GM18870 (cell line): ENCODE data around the gene HTR3B.
"Not testable (repeated sequence)": the region's sequence is repeated elsewhere in the genome, so short reads cannot be mapped to it uniquely, and the experiment has no call there.

Source experiments
- ATAC-seq: cut with Tn5 transposase; IDR thresholded peaks from one replicate; pipeline ENCODE4 v1.9.1; 2021; ENCODE audit warnings: moderate library complexity; ENCODE audit not compliant: unreplicated experiment

Gene HTR3B

DNA sequence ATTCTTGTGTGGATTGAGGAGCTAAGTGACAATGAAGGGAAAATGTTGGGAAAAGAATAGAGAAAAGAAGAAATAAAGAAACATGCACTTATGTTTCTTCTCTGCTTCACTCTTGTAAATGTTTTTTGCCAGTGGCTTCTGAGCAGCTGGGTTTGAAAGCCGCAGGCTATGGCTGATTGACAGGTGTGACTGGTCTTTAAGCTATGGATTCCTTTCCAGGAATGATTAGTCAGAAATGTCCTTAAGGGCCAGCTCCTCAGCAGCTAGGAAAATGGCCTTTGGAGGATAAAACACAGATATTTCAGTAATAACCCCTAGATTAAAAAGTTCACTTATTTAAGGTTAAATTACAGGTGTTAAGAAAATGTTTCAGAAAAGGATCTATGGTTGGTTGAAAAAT, 22.7 kb upstream of the HTR3B start:
- ATAC-seq = no peak

DNA sequence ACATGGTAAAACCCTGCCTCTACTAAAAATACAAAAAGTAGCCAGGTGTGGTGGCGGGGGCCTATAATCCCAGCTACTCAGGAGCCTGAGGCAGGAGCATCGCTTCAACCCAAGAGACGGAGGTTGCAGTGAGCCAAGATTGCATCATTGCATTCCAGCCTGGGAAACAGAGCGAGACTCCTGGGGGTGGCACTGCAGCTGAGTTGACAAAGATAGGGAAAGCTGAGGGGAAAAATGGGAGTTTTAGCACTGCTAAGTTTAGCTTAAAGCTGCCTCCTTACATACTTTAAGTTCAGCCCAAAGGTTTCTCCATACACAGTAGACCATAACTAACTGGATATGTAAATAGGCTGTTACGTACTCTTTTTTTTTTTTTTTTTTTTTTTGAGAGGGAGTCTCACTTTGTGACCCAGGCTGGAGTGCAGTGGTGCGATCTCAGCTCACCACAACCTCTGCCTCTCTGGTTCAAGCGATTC, 20.2 kb upstream of the HTR3B start:
- no peak for ATAC-seq

DNA sequence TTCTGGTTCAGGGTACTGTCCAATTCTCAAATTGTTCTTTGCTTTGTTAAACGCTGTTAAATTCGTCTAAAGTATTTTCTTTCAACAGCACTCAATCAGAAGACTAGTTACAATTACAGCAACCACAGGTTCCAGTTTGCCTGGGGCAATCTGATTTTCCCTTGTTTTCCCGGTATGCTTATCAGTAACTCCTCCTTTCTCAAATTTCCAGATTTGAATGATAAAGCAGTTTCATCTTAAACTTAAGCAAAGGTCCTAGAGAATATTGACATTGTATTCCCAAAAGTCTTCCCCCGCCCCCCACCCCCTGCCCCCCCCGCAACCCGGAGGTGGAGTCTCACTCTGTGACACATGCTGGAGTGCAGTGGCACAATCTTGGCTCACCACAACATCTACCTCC, 18.7 kb upstream of the HTR3B start:
- no peak for ATAC-seq

DNA sequence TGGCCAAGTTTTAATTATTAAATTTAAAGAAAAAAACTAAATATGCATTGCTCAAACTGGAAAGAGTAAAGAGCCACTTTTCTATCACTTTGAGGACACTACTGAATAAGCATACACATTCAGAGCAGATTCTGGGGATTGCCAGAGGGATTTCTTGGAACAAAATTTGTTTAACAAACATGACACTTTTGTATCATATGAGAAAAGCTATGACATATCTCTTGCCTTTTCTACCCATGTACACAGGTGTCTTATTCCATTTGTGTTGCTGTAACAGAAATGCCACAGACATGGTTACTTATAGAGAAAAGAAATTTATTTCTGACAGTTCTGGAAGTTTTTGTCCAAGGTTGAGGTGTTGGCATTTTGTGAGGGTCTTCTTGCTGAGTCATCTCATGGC, 15.7 kb upstream of the HTR3B start:
- ATAC-seq = no peak

DNA sequence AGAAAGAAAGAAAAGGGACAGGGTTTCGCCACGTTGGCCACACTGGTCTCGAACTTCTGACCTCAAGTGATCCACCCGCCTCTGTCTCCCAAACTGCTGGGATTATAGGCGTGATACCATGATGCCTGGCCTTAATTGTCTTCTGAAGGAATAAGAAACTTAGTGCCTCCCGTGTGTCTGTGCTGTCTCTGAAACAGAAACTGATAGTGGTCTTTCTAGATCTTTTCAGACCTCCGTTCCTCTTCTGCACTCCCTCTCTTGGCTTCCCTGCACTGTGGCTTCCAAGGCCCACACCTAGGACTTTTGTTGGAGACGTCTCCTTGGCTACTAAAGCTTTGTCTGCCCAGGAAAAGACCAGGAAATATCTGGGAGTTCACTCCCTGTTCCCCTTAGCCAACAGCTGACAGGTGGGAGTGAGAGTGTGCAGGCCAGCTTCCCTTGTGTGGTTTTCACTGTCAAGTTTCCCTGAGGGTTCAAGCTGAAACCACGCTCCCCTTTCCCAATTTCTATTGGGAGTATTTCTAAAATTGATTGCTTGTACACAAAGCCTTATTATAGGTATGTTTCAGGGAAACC, 10.1 kb upstream of the HTR3B start:
- ATAC-seq = no peak

DNA sequence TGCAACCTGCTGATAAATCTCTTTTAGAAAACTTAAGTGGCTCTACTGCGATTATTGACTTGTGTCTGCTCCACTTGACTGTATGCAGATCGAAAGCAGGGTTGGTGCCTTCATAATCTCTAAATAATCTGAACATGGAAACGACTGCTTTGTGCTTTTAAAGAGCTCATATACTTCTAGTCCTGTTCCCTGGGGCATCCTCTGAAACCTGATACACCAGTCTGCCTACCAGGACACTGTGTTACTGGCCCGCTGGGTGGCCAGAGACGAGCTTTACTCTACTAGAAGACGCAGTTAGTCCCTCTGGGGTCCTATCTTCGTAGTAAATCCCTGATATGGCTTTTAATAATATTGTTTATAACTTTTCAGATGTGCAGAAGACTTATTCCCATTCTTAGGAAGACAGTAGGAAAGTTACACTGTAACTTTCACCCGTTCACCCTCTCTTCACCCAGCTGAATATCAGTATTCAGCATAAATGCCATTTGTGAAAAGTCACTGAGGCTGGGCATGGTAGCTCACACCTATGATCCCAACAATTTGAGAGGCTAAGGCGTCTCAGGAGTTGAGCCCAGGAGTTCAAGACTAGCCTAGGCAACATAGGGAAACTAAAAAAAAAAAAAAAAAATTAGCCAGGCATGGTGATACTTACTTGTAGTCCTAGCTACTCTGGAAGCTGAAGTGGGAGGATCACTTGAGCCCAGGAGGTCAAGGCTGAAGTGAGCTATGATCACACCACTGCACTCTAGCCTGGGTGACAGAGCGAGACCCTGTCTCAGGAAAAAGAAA, 9.0 kb upstream of the HTR3B start:
- no peak for ATAC-seq

DNA sequence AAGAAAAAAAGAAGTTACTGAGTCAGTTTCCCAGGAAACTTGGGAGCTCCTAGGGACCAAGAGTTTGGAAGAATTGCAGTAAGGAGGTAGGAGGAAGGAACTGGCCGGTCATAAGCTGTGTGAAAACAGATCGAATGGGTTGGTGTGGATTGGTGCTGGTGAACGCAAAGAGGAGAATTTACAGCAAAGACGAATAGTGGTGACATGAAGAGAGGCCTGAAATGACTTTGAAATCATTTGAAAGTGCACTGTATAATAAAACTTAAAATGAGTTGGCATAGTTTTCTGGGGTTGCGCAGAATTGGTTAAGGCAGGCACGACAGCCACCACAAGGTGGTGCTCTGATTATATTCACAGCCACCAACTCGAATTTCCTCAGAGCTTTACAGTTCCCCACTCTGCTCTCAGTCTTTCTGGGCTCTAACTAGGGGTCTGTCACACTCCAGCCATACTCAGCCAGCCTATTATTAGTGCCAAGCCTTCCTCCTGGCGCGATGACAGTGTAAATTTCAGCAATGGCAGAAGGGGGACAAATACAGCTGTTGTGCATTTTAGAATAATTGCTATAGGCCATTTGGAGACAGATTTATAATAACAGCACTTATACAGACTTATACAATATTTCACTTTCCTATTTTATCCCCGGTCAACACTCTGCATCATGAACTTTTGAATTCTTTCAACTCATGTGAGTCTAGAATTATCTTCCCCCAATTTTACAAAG, 8.3 kb upstream of the HTR3B start:
- ATAC-seq = no peak

DNA sequence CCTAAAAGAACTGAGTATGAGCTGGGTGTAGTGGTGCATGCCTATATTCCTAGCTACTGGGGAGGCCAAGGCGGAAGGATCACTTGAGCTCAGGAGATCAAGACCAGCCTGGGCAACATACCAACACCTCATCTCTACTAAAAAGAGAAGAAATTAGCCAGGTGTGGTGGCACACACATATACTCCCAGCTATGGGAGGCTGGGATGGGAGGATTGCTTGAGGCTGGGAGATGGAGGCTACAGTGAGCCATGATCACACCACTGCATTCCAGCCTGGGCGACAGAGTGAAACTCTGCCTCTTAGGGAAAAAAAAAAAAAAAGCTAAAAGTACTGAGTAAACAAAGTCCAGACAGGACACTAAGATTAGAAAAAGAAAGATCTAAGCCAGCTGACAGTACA, 3.5 kb upstream of the HTR3B start:
- no peak for ATAC-seq

DNA sequence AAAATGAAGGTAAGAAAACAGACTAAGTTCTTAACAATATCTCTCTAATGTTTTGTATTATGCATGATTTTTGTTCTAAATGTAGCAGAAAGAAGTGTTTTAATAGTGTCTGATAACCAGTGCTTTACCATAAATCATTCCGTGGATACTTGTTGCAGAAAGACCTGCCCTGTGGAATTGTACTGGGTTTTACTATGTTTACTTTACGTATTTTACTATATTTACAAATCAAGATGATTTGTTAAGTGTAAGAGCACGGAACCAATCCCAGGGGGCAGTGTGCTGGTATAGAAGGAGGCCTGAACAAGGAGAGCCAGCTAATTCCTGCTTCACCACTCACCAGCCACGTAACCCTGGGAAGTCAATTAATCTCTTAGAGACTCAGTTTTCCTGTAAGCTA, 1.4 kb downstream of the HTR3B start:
- no peak for ATAC-seq

DNA sequence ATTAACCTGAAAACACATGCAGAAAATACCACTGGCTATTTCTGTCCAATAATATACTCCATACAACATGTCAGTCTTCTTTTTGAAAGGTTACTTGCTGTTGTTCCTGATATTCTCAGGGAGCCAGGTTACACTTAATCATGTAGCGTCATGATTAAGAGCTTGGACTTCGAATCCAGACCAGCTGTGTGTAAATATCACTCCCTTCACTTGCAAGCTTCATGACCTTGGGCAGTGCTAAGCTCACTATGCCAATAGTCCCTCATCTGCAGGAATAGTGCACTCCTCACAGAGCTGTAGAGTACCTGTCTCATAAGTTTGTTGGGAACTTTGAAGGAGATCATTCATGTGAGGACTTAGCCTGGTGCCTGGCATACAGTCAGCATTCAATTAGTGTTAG, 1.9 kb downstream of the HTR3B start:
- ATAC-seq = no peak

DNA sequence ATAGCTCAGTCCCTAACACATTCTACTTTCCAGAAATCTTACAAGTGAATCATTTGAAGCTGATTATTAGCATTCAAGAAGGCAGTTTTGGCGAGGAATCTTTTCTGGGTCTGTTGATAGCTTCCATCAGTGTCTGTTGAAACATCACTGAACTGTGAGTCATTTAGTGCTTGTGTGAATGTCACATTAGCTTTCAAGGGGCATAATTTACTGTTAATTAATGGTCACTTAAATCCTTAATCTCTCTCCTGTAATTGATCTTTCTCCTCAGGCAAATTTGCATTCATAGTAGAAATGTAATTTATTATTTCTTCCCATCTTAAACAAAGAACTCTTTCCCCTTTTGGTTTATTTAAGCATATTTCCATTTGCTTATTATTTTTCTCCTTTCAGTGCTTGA, 2.6 kb downstream of the HTR3B start:
- ATAC-seq = no peak

DNA sequence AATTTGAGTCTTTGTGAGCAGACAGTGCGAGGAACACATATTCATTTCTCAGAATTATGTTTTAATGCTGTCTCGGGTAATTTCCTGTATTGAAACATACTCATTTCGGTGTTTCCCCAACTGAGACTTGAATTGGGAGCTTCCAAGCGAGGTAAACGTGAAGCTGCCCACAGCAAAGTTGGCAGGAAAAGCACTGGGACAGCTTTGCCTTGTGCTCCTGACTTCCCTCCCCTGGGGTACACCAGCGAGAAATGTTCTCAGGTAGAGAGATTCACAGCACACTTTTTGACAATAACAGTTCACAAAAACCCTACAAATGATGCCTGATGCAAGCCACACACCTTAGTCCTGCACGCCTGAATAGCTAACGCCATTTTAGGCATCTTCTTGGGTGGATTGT, 3.1 kb downstream of the HTR3B start:
- ATAC-seq = no peak

DNA sequence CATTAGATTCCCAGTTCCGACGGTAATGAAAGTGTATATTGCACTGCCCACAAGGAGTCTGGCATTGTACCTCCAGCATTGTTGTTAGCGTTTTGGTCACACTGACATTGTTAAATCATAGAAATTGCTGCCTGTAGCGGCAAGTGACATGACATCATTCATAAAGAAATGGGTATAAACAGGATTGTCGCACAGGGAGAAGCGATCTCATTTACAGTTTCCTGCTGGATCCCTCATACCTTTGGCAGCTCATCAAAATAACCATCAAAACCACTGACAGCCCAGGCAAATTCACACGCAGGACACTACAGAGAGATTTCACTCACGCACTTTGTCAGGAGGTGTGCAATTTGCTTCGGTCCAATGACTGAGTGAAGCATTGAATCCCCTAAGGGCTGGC, 3.5 kb downstream of the HTR3B start:
- ATAC-seq = no peak

DNA sequence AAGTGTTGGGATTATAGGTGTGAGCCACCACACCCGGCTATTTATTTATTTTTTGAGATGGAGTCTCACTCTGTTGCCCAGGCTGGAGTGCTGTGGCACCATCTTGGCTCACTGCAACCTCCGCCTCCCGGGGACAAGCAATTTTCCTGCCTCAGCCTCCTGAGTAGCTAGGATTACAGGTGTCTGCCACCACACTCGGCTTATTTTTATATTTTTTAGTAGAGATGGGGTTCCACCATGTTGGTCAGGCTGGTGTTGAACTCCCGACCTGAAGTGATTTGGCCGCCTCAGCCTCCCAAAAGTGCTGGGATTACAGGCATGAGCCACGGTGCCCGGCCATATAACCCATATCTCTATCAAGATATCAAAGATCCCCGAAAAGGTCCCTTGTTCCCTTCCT, 6.9 kb downstream of the HTR3B start:
- ATAC-seq = not testable (repeated sequence)

DNA sequence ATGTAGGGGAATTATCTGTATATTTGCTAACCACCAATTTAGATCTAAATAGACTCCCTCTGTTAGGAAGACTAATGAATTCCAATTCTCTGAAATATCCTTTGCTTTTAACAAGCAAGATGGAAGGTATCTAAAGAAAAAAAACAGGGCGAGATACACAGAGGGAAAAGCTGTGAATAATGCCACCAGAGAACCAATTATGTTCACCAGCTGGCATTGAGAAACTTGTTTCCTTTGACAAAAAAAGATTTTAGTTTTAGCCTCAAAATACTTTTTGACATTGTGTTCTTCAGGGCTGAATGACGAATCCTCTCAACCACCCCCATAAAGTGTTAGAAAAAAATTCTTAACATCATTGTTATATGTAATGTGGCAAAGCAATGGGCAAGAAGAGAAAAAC, 19.0 kb downstream of the HTR3B start:
- ATAC-seq = no peak

DNA sequence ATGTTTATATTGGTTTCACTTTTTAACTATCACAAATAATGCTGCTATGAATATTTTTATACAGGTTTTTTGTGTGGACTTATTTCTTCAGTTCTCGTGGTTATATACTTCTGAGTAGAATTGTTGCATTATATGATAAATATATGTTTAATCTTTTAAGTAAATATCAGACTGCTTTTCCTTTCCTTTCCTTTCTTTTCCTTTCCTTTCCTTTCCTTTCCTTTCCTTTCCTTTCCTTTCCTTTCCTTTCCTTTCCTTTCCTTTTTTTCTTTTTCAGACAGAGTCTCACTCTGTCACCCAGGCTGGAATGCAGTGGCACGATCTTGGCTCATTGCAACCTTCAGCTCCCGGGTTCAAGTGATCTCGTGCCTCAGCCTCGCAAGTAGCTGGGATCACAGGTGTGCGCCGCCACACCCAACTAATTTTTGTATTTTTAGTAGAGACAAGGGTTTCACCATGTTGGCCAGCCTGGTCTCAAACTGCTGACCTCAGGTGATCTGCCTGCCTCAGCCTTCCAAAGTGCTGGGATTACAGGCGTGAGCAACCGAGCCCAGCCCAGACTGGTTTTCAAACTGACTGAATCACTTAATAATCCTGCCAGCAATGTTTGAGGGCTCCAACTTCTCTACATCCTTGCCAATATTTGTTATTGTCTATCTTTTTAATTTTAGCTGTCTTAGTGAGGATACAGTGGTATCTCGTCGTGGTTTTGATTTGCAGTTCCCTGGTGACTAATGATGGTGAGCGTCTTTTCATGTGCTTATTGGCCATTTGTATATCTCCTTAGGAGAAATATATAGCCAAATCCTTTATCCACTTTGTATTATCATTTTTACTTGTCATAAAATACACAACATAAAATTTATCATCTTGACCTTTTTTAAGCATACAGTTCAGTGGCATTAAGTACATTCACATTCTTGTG, 21.9 kb downstream of the HTR3B start:
- no peak for ATAC-seq

DNA sequence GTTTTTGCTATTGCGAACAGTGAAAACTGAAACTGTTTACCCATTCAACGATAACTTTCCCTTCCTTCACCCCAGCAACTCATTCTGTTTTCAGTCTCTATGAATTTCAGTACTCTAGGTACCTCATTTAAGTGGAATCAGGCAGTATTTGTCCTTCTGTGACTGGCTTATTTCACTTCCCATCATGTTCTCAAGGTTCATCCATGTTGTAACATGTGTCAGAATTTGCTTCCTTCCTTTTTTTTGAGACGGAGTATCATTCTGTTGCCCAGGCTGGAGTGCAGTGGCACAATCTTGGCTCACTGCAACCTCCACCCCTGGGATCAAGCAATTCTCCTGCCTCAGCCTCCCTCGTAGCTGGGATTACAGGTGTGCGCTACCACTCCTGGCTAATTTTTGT, 23.7 kb downstream of the HTR3B start:
- ATAC-seq = no peak

DNA sequence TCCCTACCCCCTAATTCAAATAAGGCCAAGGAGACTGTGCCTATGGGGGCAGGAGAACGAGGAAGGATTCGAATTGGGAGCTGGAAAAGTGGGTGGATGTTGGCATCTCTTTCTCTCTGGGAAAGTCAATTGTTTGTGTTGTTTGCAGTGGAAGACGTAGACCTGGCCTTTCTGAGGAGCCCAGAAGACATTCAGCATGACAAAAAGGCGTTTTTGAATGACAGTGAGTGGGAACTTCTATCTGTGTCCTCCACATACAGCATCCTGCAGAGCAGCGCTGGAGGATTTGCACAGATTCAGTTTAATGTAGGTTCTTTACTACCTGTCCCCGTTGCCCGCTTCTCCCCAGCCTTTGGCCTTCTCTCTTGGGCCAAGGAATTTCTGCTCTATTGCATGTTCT, 28.2 kb downstream of the HTR3B start:
- no peak for ATAC-seq

DNA sequence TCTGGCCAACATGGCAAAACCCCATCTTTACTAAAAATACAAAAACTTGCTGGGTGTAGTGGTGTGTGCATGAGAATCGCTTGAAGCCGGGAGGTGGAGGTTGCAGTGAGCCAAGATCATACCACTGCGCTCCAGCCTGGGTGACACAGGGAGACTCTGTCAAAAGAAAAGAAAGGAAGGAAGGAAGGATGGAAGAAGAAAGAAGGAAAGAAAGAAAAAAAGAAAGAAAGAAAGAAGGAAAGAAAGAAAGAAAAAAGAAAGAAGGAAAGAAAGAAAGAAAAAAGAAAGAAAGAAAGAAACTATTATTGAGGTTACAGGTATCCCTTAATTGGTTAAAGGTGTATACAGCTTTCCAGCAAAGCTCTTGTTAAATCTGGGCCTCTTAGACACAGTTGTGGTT, 29.6 kb downstream of the HTR3B start:
- ATAC-seq = not testable (repeated sequence)

DNA sequence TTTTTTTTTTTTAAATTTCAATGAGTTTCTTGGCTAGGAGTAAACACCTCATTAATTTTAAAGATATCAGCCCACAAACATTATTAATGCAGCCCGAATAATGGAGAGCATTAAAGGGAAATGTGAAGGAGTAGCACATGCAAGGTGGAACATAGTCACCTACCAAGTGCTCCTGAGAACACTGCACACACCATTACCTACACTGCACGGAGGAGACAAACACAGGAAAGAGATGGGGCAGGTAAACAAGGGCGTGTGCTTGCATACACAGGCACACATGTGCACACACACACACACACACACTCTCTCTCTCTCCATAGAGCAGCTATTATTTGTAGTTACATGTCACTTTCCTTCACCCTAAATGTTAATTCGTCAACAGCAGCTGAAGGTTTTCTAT, 30.2 kb downstream of the HTR3B start:
- no peak for ATAC-seq

DNA sequence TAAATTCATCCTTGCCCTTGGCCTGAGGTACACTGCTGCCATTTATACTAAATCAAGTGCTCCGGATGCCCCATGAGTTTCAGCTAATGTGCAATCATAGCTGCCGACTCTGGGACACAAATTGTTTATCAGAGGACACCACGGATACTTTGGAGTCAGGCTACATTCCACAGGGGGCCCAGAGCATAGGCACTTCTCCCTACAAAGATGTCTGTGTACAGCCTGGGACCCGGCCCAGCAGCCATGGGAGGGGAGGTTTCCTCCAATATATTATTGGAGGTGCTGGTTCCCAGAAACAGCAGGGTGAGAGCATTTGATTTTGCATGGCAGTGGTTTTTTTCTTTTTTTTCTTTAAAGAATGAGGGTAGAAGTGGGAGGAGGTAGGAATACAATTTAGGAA, 31.3 kb downstream of the HTR3B start:
- no peak for ATAC-seq
